ENCODE data around the gene PIGU.
A peak's percentile ranks its signal among the peaks of the same experiment; 100 is the strongest.

PIGU gene

GRCh38 chr20:34531608-34532265, 145.2 kb downstream of the PIGU start:
- no peak overlapping the region for H3K4me3 ChIP-seq (ENCODE audit: low read length)
- no peak for DNase-seq (ENCODE audit: low read depth)
- no peak for TF ChIP-seq CTCF (conservative IDR thresholded peaks at IDR 0.05; ENCODE audit: low read depth, low read length)

- TF ChIP-seq CTCF (conservative IDR thresholded peaks at IDR 0.05; ENCODE audit: low read depth, low read length) = no peak
- H3K4me3 ChIP-seq (ENCODE audit: low read length) = no peak overlapping the region
- DNase-seq (ENCODE audit: low read depth) = no peak
Measured at GRCh38 chr20:34530342-34530741, 146.6 kb downstream of the PIGU start.

GRCh38 chr20:34529742-34530141, 147.2 kb downstream of the PIGU start:
- TF ChIP-seq CTCF (conservative IDR thresholded peaks at IDR 0.05; ENCODE audit: low read depth, low read length) = no peak
- no peak overlapping the region for H3K4me3 ChIP-seq (ENCODE audit: low read length)
- DNase-seq (ENCODE audit: low read depth) = no peak

GRCh38 chr20:34528921-34529297, 148.0 kb downstream of the PIGU start:
- no peak for TF ChIP-seq CTCF (conservative IDR thresholded peaks at IDR 0.05; ENCODE audit: low read depth, low read length)
- no peak overlapping the region for H3K4me3 ChIP-seq (ENCODE audit: low read length)
- DNase-seq (ENCODE audit: low read depth) = no peak

- no peak for TF ChIP-seq CTCF (conservative IDR thresholded peaks at IDR 0.05; ENCODE audit: low read depth, low read length)
- DNase-seq (ENCODE audit: low read depth) = no peak
- no peak overlapping the region for H3K4me3 ChIP-seq (ENCODE audit: low read length)
Measured at GRCh38 chr20:34527016-34527415, 149.9 kb downstream of the PIGU start.

- no peak overlapping the region for H3K4me3 ChIP-seq (ENCODE audit: low read length)
- TF ChIP-seq CTCF (conservative IDR thresholded peaks at IDR 0.05; ENCODE audit: low read depth, low read length) = no peak
- DNase-seq (ENCODE audit: low read depth) = no peak
Measured at GRCh38 chr20:34526466-34526865, 150.4 kb downstream of the PIGU start.

GRCh38 chr20:34525709-34526416, 151.0 kb downstream of the PIGU start:
- no peak overlapping the region for H3K4me3 ChIP-seq (ENCODE audit: low read length)
- TF ChIP-seq CTCF (conservative IDR thresholded peaks at IDR 0.05; ENCODE audit: low read depth, low read length) = no peak
- peak; percentile 90 for DNase-seq (ENCODE audit: low read depth)

Data from retinal pigment epithelial cell (primary cell).